GM23338 (cell line): ENCODE data around the gene SOD2. TPM values are rescaled to one million over a fixed set of nuclear protein-coding genes. Genes with fewer than 3 reads are reported as not detected.
A peak's percentile ranks its signal among the peaks of the same experiment; 100 is the strongest.

Source experiments
- ATAC-seq: fragments of 200-7000 bp; cut with Tn5 transposase; 3 replicates; pipeline ENCODE4 v1.9.1; 2020
- DNase-seq: peaks from one replicate; pipeline ENCODE4 v3.0.0-alpha.2; 2015; ENCODE audit warnings: low spot score
- H2AFZ ChIP-seq: fragments of 200-600 bp; sonication (generic); 2 replicates; pipeline ENCODE4 v1.8.0; 2016; ENCODE audit warnings: antibody characterized with exemption, mild to moderate bottlenecking, moderate library complexity
- H3F3A ChIP-seq: fragments of 200-600 bp; sonication (generic); replicated peaks from 2 replicates; pipeline ENCODE4 v1.8.0; 2017; ENCODE audit warnings: antibody characterized with exemption, mixed run types, low read depth
- H3K27ac ChIP-seq: fragments of 200-600 bp; sonication (generic); 2 replicates; pipeline ENCODE4 v1.6.1; 2016; ENCODE audit warnings: low read depth
- H3K27me3 ChIP-seq: fragments of 200-600 bp; sonication (generic); 2 replicates; pipeline ENCODE4 v1.8.0; 2016; ENCODE audit warnings: mild to moderate bottlenecking, mixed run types, moderate library complexity; ENCODE audit not compliant: insufficient read depth
- H3K36me3 ChIP-seq: fragments of 200-600 bp; sonication (generic); 2 replicates; pipeline ENCODE4 v1.8.0; 2016; ENCODE audit warnings: mild to moderate bottlenecking; ENCODE audit not compliant: insufficient read depth
- H3K4me1 ChIP-seq: fragments of 200-600 bp; sonication (generic); 2 replicates; pipeline ENCODE4 v1.8.0; 2016; ENCODE audit warnings: mild to moderate bottlenecking, moderate library complexity; ENCODE audit not compliant: insufficient read depth
- H3K4me2 ChIP-seq: fragments of 200-600 bp; sonication (generic); 2 replicates; pipeline ENCODE4 v1.7.1; 2017; ENCODE audit warnings: mixed run types
- H3K4me3 ChIP-seq: fragments of 200-600 bp; sonication (generic); 2 replicates; pipeline ENCODE4 v1.6.1; 2016; ENCODE audit warnings: mixed run types
- H3K79me2 ChIP-seq: fragments of 200-600 bp; sonication (generic); replicated peaks from 2 replicates; pipeline ENCODE4 v1.8.0; 2017; ENCODE audit warnings: mild to moderate bottlenecking; ENCODE audit not compliant: insufficient read depth
- H3K9me2 ChIP-seq: fragments of 200-600 bp; sonication (generic); 2 replicates; pipeline ENCODE4 v1.8.0; 2017; ENCODE audit not compliant: insufficient read depth
- H4K20me1 ChIP-seq: fragments of 200-600 bp; sonication (generic); replicated peaks from 2 replicates; pipeline ENCODE4 v1.8.0; 2017; ENCODE audit warnings: mild to moderate bottlenecking; ENCODE audit not compliant: insufficient read depth
- H3K27ac Mint-ChIP-seq: 2 replicates; pipeline ENCODE4 v1.8.0; 2020; ENCODE audit warnings: inconsistent platforms, mild to moderate bottlenecking, moderate library complexity, mixed read lengths
- H3K27me3 Mint-ChIP-seq: 3 replicates; pipeline ENCODE4 v1.8.0; 2022; ENCODE audit warnings: low read depth, mild to moderate bottlenecking, moderate library complexity, mixed read lengths, inconsistent platforms; ENCODE audit not compliant: insufficient read depth, poor library complexity
- H3K36me3 Mint-ChIP-seq: 3 replicates; pipeline ENCODE4 v1.8.0; 2021; ENCODE audit warnings: low read depth, mild to moderate bottlenecking, inconsistent platforms, moderate library complexity, mixed read lengths
- H3K4me1 Mint-ChIP-seq: 3 replicates; pipeline ENCODE4 v1.8.0; 2020; ENCODE audit warnings: mild to moderate bottlenecking, inconsistent platforms, mixed read lengths
- H3K4me3 Mint-ChIP-seq: 3 replicates; pipeline ENCODE4 v1.8.0; 2021; ENCODE audit warnings: moderate library complexity, mild to moderate bottlenecking, inconsistent platforms, mixed read lengths
- H3K9me3 Mint-ChIP-seq: 3 replicates; pipeline ENCODE4 v1.8.0; 2020; ENCODE audit warnings: moderate library complexity, mild to moderate bottlenecking, inconsistent platforms, mixed read lengths
- CREB1 ChIP-seq: fragments of 250-450 bp; sonication (Bioruptor Pico); IDR thresholded peaks from 2 replicates; pipeline ENCODE4 v1.5.0; 2020; ENCODE audit warnings: low read depth, mild to moderate bottlenecking, moderate library complexity
- CTCF ChIP-seq, 2 experiments: fragments of 200-600 bp in 1 of 2; sonication (generic) in 1 of 2; conservative IDR thresholded peaks; 2 replicates each; pipeline versions ENCODE4 v1.5.1 to v1.6.1; 2016 to 2017; ENCODE audit warnings: antibody characterized with exemption in 2 of 2, low read depth in 2 of 2, mild to moderate bottlenecking in 2 of 2, moderate library complexity in 1 of 2
- ETS1 ChIP-seq: IDR thresholded peaks from 2 replicates; pipeline ENCODE4 v1.6.1; 2016; ENCODE audit warnings: antibody characterized with exemption
- EZH2 ChIP-seq: fragments of 200-600 bp; sonication (generic); IDR thresholded peaks from one replicate; pipeline ENCODE4 v1.8.0; 2017; ENCODE audit warnings: antibody characterized with exemption, mild to moderate bottlenecking, low read depth; ENCODE audit not compliant: unreplicated experiment
- EZH2phosphoT487 ChIP-seq: fragments of 200-600 bp; sonication (generic); IDR thresholded peaks from one replicate; pipeline ENCODE4 v1.8.1; 2018; ENCODE audit warnings: antibody characterized with exemption; ENCODE audit not compliant: unreplicated experiment
- JUNB ChIP-seq: IDR thresholded peaks from one replicate; pipeline ENCODE4 v1.6.1; 2016; ENCODE audit warnings: antibody characterized with exemption; ENCODE audit not compliant: unreplicated experiment
- NANOG ChIP-seq: IDR thresholded peaks from 2 replicates; pipeline ENCODE4 v1.6.1; 2016; ENCODE audit warnings: antibody characterized with exemption, borderline replicate concordance
- POLR2AphosphoS5 ChIP-seq: IDR thresholded peaks from 2 replicates; pipeline ENCODE4 v1.6.1; 2016; ENCODE audit warnings: antibody characterized with exemption, low read depth
- REST ChIP-seq: IDR thresholded peaks from one replicate; pipeline ENCODE4 v1.6.1; 2018; ENCODE audit warnings: antibody characterized with exemption; ENCODE audit not compliant: unreplicated experiment
- STAT1 ChIP-seq: IDR thresholded peaks from one replicate; pipeline ENCODE4 v1.6.1; 2016; ENCODE audit warnings: antibody characterized with exemption; ENCODE audit not compliant: unreplicated experiment
- ZNF114 ChIP-seq: fragments of 250-450 bp; sonication (Bioruptor Pico); IDR thresholded peaks from 2 replicates; pipeline ENCODE4 v1.5.0; 2020; ENCODE audit warnings: mild to moderate bottlenecking, moderate library complexity
- ZNF331 ChIP-seq: fragments of 250-450 bp; sonication (Bioruptor Pico); IDR thresholded peaks from 2 replicates; pipeline ENCODE4 v1.5.0; 2020; ENCODE audit warnings: low read depth, mild to moderate bottlenecking, moderate library complexity
- ZNF462 ChIP-seq: fragments of 250-450 bp; sonication (Bioruptor Pico); IDR thresholded peaks from 2 replicates; pipeline ENCODE4 v1.5.0; 2020; ENCODE audit warnings: mild to moderate bottlenecking, moderate library complexity
- polyA plus RNA-seq: library from polyadenylated mRNA; unstranded; fragments of >200 nt; fragmentation: Nextera tagmentation; extraction: Ambion mirVana; gene quantifications from 2 replicates; pipeline ENCODE4 v1.2.1, GENCODE V29; 2016
- total RNA-seq: library from RNA; depleted of rRNA; stranded (reverse); fragments of >200 nt; shearing (Covaris generic); gene quantifications from 2 replicates; pipeline ENCODE4 v1.2.3, GENCODE V29; 2014

SOD2 gene
- total and polyA plus RNA-seq, 2 experiments from 2014 or later: 44.1 to 73.0 TPM

- peaks cover 49% of the 10 kb centered on the region for H4K20me1 ChIP-seq
- peak overlapping the region; percentile 92 for H3K27ac ChIP-seq
- peak overlapping the region; percentile 89 for H3K4me2 ChIP-seq
- H3K9me3 Mint-ChIP-seq: no peaks in the 10 kb centered on the region
- peak; percentile 54 for DNase-seq
- no peak overlapping the region for H2AFZ ChIP-seq
- ATAC-seq: peak; percentile 48
- peaks cover 19% of the 10 kb centered on the region for H3K4me1 ChIP-seq
- 0 out of 2 replicates have a peak, but pooled peaks cover 3% of the 10 kb centered on the region for H3F3A ChIP-seq
- no peaks in the 10 kb centered on the region for H3K27me3 ChIP-seq
- peaks cover 35% of the 10 kb centered on the region; the same call in 2 of the 3 replicates for H3K36me3 Mint-ChIP-seq
- peaks cover 88% of the 10 kb centered on the region for H3K79me2 ChIP-seq
- peak overlapping the region; percentile 93 for H3K27ac Mint-ChIP-seq
- H3K4me1 Mint-ChIP-seq: peaks cover 21% of the 10 kb centered on the region
- no peaks in the 10 kb centered on the region for H3K9me2 ChIP-seq
- no peak for TF ChIP-seq EZH2phosphoT487
- TF ChIP-seq POLR2AphosphoS5: no peak
- TF ChIP-seq ZNF114 (CRISPR knock-in tag): no peak
- no peak for TF ChIP-seq JUNB
- no peak for TF ChIP-seq NANOG
- no peak for TF ChIP-seq ETS1
- TF ChIP-seq ZNF331 (CRISPR knock-in tag): no peak
- no peak for TF ChIP-seq ZNF462
- TF ChIP-seq CTCF (conservative IDR thresholded peaks at IDR 0.05; ENCODE audit: low read depth in 2 of 2): no peak
- TF ChIP-seq CREB1: no peak
- TF ChIP-seq STAT1: no peak
- no peak for TF ChIP-seq REST
- no peak for TF ChIP-seq EZH2
- peak overlapping the region; percentile 86 for H3K4me3 ChIP-seq
- H3K36me3 ChIP-seq: no peaks in the 10 kb centered on the region
- peak overlapping the region; percentile 93 for H3K4me3 Mint-ChIP-seq
- H3K27me3 Mint-ChIP-seq: peaks cover 13% of the 10 kb centered on the region
Measured at GRCh38 chr6:159727717-159728445, 34.8 kb upstream of the SOD2 start.
